DOHH2 (cell line): Measurements from ENCODE around the gene ATP10B.

Experiments used
- EZH2phosphoT487 ChIP-seq: fragments of 200-600 bp; sonication (generic); IDR thresholded peaks from 2 replicates; pipeline ENCODE4 v1.6.1; 2017; ENCODE audit warnings: borderline replicate concordance, mild to moderate bottlenecking, antibody characterized with exemption, low read length, moderate library complexity, mixed read lengths
- TF ChIP-seq, protein P1 (sequence below): fragments of 200-600 bp; sonication (generic); IDR thresholded peaks from one replicate; pipeline ENCODE4 v1.5.1; 2014; ENCODE audit warnings: antibody characterized with exemption, mild to moderate bottlenecking, low read depth, low read length; ENCODE audit not compliant: poor library complexity, severe bottlenecking

DNA sequence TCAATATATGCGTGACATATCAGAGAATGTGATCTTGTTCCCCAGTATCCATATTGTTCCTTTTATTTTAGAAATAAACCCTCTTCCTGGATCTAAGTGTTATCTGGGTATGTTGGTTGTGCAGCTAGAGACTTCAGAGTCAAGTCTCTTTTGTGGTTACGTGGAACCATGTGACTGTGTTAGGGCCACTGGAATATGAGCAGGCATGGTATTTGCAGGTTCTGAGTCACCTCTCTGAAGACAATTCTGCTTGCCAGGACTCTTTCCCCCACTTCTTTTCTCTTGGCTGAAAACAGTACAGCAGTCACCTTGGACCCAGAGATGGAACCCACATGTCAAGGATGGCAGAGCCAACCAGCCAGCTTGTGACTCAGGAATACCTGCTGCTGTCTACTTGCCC is 59.7 kb downstream of the ATP10B start:
- TF ChIP-seq, protein P1, sequence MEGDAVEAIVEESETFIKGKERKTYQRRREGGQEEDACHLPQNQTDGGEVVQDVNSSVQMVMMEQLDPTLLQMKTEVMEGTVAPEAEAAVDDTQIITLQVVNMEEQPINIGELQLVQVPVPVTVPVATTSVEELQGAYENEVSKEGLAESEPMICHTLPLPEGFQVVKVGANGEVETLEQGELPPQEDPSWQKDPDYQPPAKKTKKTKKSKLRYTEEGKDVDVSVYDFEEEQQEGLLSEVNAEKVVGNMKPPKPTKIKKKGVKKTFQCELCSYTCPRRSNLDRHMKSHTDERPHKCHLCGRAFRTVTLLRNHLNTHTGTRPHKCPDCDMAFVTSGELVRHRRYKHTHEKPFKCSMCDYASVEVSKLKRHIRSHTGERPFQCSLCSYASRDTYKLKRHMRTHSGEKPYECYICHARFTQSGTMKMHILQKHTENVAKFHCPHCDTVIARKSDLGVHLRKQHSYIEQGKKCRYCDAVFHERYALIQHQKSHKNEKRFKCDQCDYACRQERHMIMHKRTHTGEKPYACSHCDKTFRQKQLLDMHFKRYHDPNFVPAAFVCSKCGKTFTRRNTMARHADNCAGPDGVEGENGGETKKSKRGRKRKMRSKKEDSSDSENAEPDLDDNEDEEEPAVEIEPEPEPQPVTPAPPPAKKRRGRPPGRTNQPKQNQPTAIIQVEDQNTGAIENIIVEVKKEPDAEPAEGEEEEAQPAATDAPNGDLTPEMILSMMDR: no peak
- no peak for TF ChIP-seq EZH2phosphoT487
